ENCODE results near the gene RYR2. TPM values are rescaled to one million over a fixed set of nuclear protein-coding genes. Genes with fewer than 3 reads are reported as not detected.

RYR2 gene
- total RNA-seq, 1 experiment from 2014 or later: 4.0 TPM

- CTCF ChIA-PET: interaction anchor here (0.8 to 11.4 kb wide), 7 partner anchors 8 to 1090 kb away, joined by 3 to 167 read pairs (median 116); no protein-coding TSS in a partner anchor
- H3K9me3 Mint-ChIP-seq (ENCODE audit: unreplicated experiment): no peaks in the 10 kb centered on the region
- H3K27me3 Mint-ChIP-seq (ENCODE audit: insufficient read depth, unreplicated experiment): no peaks in the 10 kb centered on the region
- no peak overlapping the region for H3K27ac Mint-ChIP-seq (ENCODE audit: low read depth, unreplicated experiment)
- H3K36me3 Mint-ChIP-seq (ENCODE audit: insufficient read depth, unreplicated experiment): no peaks in the 10 kb centered on the region
- POLR2A ChIA-PET: interaction anchor here (1.0 kb wide), 1 partner anchor 9 kb away, joined by 3 read pairs; no protein-coding TSS in a partner anchor
- peaks cover 9% of the 10 kb centered on the region for H3K4me1 Mint-ChIP-seq (ENCODE audit: insufficient read depth, unreplicated experiment)
- no peak overlapping the region for H3K4me3 Mint-ChIP-seq (ENCODE audit: unreplicated experiment)
- DNase-seq (ENCODE audit: unreplicated experiment): no peak
- no peak for TF ChIP-seq CTCF (IDR thresholded peaks at IDR 0.05; ENCODE audit: unreplicated experiment)
- BruUV-seq (replicated peaks): no TSS peak
- intact Hi-C loops (cut with micrococcal nuclease): loop anchor here (5.0 kb wide), 1 partner anchor 90 kb away; no protein-coding TSS in a partner anchor
These were observed 820.0 kb downstream of the RYR2 start for GRCh38 chr1:237861944-237862343.

- Mint-ChIP-seq H3K4me3 (ENCODE audit: unreplicated experiment) (no peak overlapping the region), H3K27ac (ENCODE audit: low read depth, unreplicated experiment) (no peak overlapping the region), H3K9me3 (ENCODE audit: unreplicated experiment) (no peaks in the 10 kb centered on the region), H3K4me1 (ENCODE audit: insufficient read depth, unreplicated experiment) (peaks cover 9% of the 10 kb centered on the region), H3K36me3 (ENCODE audit: insufficient read depth, unreplicated experiment) (no peaks in the 10 kb centered on the region), H3K27me3 (ENCODE audit: insufficient read depth, unreplicated experiment) (no peaks in the 10 kb centered on the region)
- intact Hi-C loops (cut with micrococcal nuclease): loop anchor here (5.0 kb wide), 1 partner anchor 89 kb away; no protein-coding TSS in a partner anchor
- CTCF ChIA-PET: interaction anchor here (0.5 to 11.4 kb wide), 81 partner anchors 9 to 1959 kb away, joined by 3 to 167 read pairs (median 5); partner anchors contain the start of genes CHRM3 and ZP4
- POLR2A ChIA-PET: interaction anchor here (0.7 to 2.5 kb wide), 6 partner anchors 11 to 1089 kb away, joined by 3 to 8 read pairs (median 3); no protein-coding TSS in a partner anchor
- no peak for TF ChIP-seq CTCF (IDR thresholded peaks at IDR 0.05; ENCODE audit: unreplicated experiment)
- peak; percentile 20 for DNase-seq (ENCODE audit: unreplicated experiment)
- BruUV-seq (replicated peaks): no TSS peak
These were observed 821.2 kb downstream of the RYR2 start for GRCh38 chr1:237863234-237863633.

- Mint-ChIP-seq H3K4me3 (ENCODE audit: unreplicated experiment) (peak overlapping the region; percentile 66), H3K36me3 (ENCODE audit: insufficient read depth, unreplicated experiment) (no peaks in the 10 kb centered on the region), H3K9me3 (ENCODE audit: unreplicated experiment) (no peaks in the 10 kb centered on the region), H3K4me1 (ENCODE audit: insufficient read depth, unreplicated experiment) (peaks cover 9% of the 10 kb centered on the region), H3K27me3 (ENCODE audit: insufficient read depth, unreplicated experiment) (no peaks in the 10 kb centered on the region), H3K27ac (ENCODE audit: low read depth, unreplicated experiment) (peak overlapping the region; percentile 16)
- peak; percentile 100 for TF ChIP-seq CTCF (IDR thresholded peaks at IDR 0.05; ENCODE audit: unreplicated experiment)
- BruUV-seq (replicated peaks): no TSS peak
- ChIA-PET POLR2A (interaction anchor here (0.8 to 2.5 kb wide), 9 partner anchors 9 to 1088 kb away, joined by 3 to 8 read pairs (median 3); no protein-coding TSS in a partner anchor), CTCF (interaction anchor here (0.5 to 11.4 kb wide), 181 partner anchors 11 to 1958 kb away, joined by 3 to 167 read pairs (median 4); partner anchors contain the start of genes CHRM3 and ZP4)
- DNase-seq (ENCODE audit: unreplicated experiment): peak; percentile 77
- intact Hi-C loops (cut with micrococcal nuclease): loop anchor here (1.0 to 5.0 kb wide), 8 partner anchors 74 to 1522 kb away; partner anchors contain the start of gene CHRM3
These were observed 822.6 kb downstream of the RYR2 start for GRCh38 chr1:237864338-237865244.

GRCh38 chr1:237867380-237867888 is 825.5 kb downstream of the RYR2 start:
- intact Hi-C loops (cut with micrococcal nuclease): no loop called here
- TF ChIP-seq CTCF (IDR thresholded peaks at IDR 0.05; ENCODE audit: unreplicated experiment): no peak
- H3K27ac Mint-ChIP-seq (ENCODE audit: low read depth, unreplicated experiment): no peak overlapping the region
- no peaks in the 10 kb centered on the region for H3K36me3 Mint-ChIP-seq (ENCODE audit: insufficient read depth, unreplicated experiment)
- H3K27me3 Mint-ChIP-seq (ENCODE audit: insufficient read depth, unreplicated experiment): no peaks in the 10 kb centered on the region
- no peak overlapping the region for H3K4me3 Mint-ChIP-seq (ENCODE audit: unreplicated experiment)
- H3K9me3 Mint-ChIP-seq (ENCODE audit: unreplicated experiment): no peaks in the 10 kb centered on the region
- POLR2A ChIA-PET: no interaction called here
- BruUV-seq (replicated peaks): no TSS peak
- CTCF ChIA-PET: interaction anchor here (0.6 to 9.2 kb wide), 7 partner anchors 14 to 1086 kb away, joined by 3 to 162 read pairs (median 3); no protein-coding TSS in a partner anchor
- DNase-seq (ENCODE audit: unreplicated experiment): no peak
- peaks cover 18% of the 10 kb centered on the region for H3K4me1 Mint-ChIP-seq (ENCODE audit: insufficient read depth, unreplicated experiment)

Measured in MCF 10A (cell line).